Stomach (tissue), 4 donors: ENCODE measurements around the gene PFKFB3.

Source experiments
- CTCF ChIP-seq, 7 experiments: fragments of 450-650 bp in 4 of 7; fragments of 200-600 bp in 3 of 7; sonication (generic) in 3 of 7; IDR thresholded peaks; one replicate each; pipeline ENCODE4 v1.5.1; 2016 to 2019; ENCODE audit warnings: antibody characterized with exemption in 7 of 7, control low read depth in 2 of 7, mild to moderate bottlenecking in 1 of 7
- POLR2AphosphoS5 ChIP-seq, 3 donors: sonication (generic); formaldehyde crosslinking; IDR thresholded peaks; one replicate each; pipeline ENCODE4 v1.6.1; 2016; ENCODE audit warnings: antibody characterized with exemption in 3 of 3

- TF ChIP-seq POLR2AphosphoS5 (IDR thresholded peaks at IDR 0.05) = peak in 2 of 3 donors; percentile 38 to 46
- no peak for TF ChIP-seq CTCF (IDR thresholded peaks at IDR 0.05)
These were observed 3.5 kb upstream of the PFKFB3 start for GRCh38 chr10:6199131-6199733.
